Upper lobe of left lung (tissue), 6 donors: Measurements from ENCODE around the gene CLCA2. TPM values are rescaled to one million over a fixed set of nuclear protein-coding genes. Genes with fewer than 3 reads are reported as not detected.
A peak's percentile ranks its signal among the peaks of the same experiment; 100 is the strongest.

Source experiments
- ATAC-seq, 2 donors: fragments of 200-7000 bp; cut with Tn5 transposase; one replicate each; pipeline ENCODE4 v1.9.1; 2022; ENCODE audit warnings: mild to moderate bottlenecking in 2 of 2, moderate library complexity in 2 of 2; ENCODE audit not compliant: low FRiP score in 2 of 2
- DNase-seq, 2 donors: peaks; one replicate each; pipeline ENCODE4 v3.0.0-alpha.2; 2019 to 2020
- H3K27ac ChIP-seq, 4 donors: fragments of 200-600 bp; sonication (generic); one replicate each; pipeline ENCODE4 v1.5.1; 2016 to 2019
- H3K27me3 ChIP-seq, 4 donors: fragments of 200-600 bp; sonication (generic); one replicate each; pipeline ENCODE4 v1.5.1; 2017 to 2019
- H3K36me3 ChIP-seq, 4 donors: fragments of 200-600 bp; sonication (generic); one replicate each; pipeline ENCODE4 v1.5.1; 2016 to 2019
- H3K4me1 ChIP-seq, 4 donors: fragments of 200-600 bp; sonication (generic); one replicate each; pipeline ENCODE4 v1.5.1; 2018 to 2019
- H3K4me3 ChIP-seq, 4 donors: fragments of 200-600 bp; sonication (generic); one replicate each; pipeline ENCODE4 v1.5.1; 2017 to 2019; ENCODE audit warnings: mild to moderate bottlenecking in 2 of 4, moderate library complexity in 1 of 4
- H3K9me3 ChIP-seq, 4 donors: fragments of 200-600 bp; sonication (generic); one replicate each; pipeline ENCODE4 v1.5.1; 2018 to 2019
- CTCF ChIP-seq, 6 experiments: fragments of 450-650 bp in 4 of 6; fragments of 200-600 bp in 2 of 6; sonication (generic) in 2 of 6; IDR thresholded peaks; one replicate each; pipeline ENCODE4 v1.5.1; 2016 to 2019; ENCODE audit warnings: antibody characterized with exemption in 6 of 6
- EP300 ChIP-seq, 4 donors: sonication (generic); formaldehyde crosslinking; IDR thresholded peaks; one replicate each; pipeline ENCODE4 v1.5.1; 2017; ENCODE audit warnings: antibody characterized with exemption in 4 of 4, control low read depth in 2 of 4
- POLR2A ChIP-seq, 4 donors: fragments of 450-650 bp; IDR thresholded peaks; one replicate each; pipeline ENCODE4 v1.5.1; 2016 to 2017; ENCODE audit warnings: antibody characterized with exemption in 4 of 4, mild to moderate bottlenecking in 2 of 4
- POLR2AphosphoS5 ChIP-seq, 2 donors: sonication (generic); formaldehyde crosslinking; IDR thresholded peaks; one replicate each; pipeline ENCODE4 v1.5.1; 2017; ENCODE audit warnings: antibody characterized with exemption in 2 of 2
- WGBS, 2 donors: methylation state at CpG; one replicate each; pipeline ENCODE4 v1.1.5; 2017 to 2018; 5-methylcytosine and 5-hydroxymethylcytosine counted together
- total RNA-seq, 6 donors: library from RNA; depleted of rRNA in 4 of 6; stranded (reverse); fragments of >200 nt in 4 of 6; gene quantifications; one replicate each; pipeline versions ENCODE4 v1.1.0 to v1.2.1, GENCODE V29; 2016 to 2021
- donor health status: DM: no; HTN: no; CAD: no; lungs with moderate emphysema.
- donor health status: DM: no; HTN: yes; CAD: no; lungs with severe emphysema.

The CLCA2 gene
- total RNA-seq, 6 donors from 2014 or later = 0.57 to 5.3 (median 0.61) TPM; not detected in 3

GRCh38 chr1:86455073-86455472 lies 31.1 kb downstream of the CLCA2 start:
- no peak overlapping the region for H3K27ac ChIP-seq
- TF ChIP-seq POLR2AphosphoS5 (IDR thresholded peaks at IDR 0.05) = no peak
- TF ChIP-seq POLR2A (IDR thresholded peaks at IDR 0.05) = no peak
- TF ChIP-seq EP300 (IDR thresholded peaks at IDR 0.05) = no peak
- TF ChIP-seq CTCF (IDR thresholded peaks at IDR 0.05) = no peak
- H3K4me3 ChIP-seq = no peak overlapping the region
- H3K27me3 ChIP-seq = no peaks in the 10 kb centered on the region
- no peaks in the 10 kb centered on the region for H3K4me1 ChIP-seq
- ATAC-seq = no peak
- H3K36me3 ChIP-seq = no peaks in the 10 kb centered on the region
- H3K9me3 ChIP-seq = no peaks in the 10 kb centered on the region
- 58 to 65% methylated on average over 5 of the region's 5 CpGs for WGBS, 2 donors
- DNase-seq = no peak

- DNase-seq = no peak
- peak in 1 of 2 donors; percentile 47 for ATAC-seq
Measured at GRCh38 chr1:86460998-86461397, 37.0 kb downstream of the CLCA2 start.

GRCh38 chr1:86461482-86461881 lies 37.5 kb downstream of the CLCA2 start:
- Histone ChIP-seq H3K36me3 (no peaks in the 10 kb centered on the region), H3K4me1 (no peaks in the 10 kb centered on the region), H3K4me3 (no peak overlapping the region), H3K27me3 (no peaks in the 10 kb centered on the region), H3K9me3 (no peaks in the 10 kb centered on the region), H3K27ac (no peak overlapping the region)
- ATAC-seq = no peak
- no peak for DNase-seq
- 83 to 87% methylated on average over 3 of the region's 3 CpGs for WGBS, 2 donors
- TF ChIP-seq POLR2AphosphoS5 (IDR thresholded peaks at IDR 0.05) (no peak), EP300 (IDR thresholded peaks at IDR 0.05) (no peak)

More at GRCh38 chr1:86460998-86461397, 37.0 kb downstream of the CLCA2 start:
- Histone ChIP-seq H3K4me1 (no peaks in the 10 kb centered on the region), H3K27ac (no peak overlapping the region), H3K27me3 (no peaks in the 10 kb centered on the region), H3K9me3 (no peaks in the 10 kb centered on the region), H3K36me3 (no peaks in the 10 kb centered on the region), H3K4me3 (no peak overlapping the region)
- TF ChIP-seq EP300 (IDR thresholded peaks at IDR 0.05) = no peak
- no peak for TF ChIP-seq POLR2A (IDR thresholded peaks at IDR 0.05)
- TF ChIP-seq CTCF (IDR thresholded peaks at IDR 0.05) = no peak
- no peak for TF ChIP-seq POLR2AphosphoS5 (IDR thresholded peaks at IDR 0.05)
- 9 to 33% methylated on average over 1 of the region's 1 CpG for WGBS, 2 donors

GRCh38 chr1:86464819-86465218 lies 40.8 kb downstream of the CLCA2 start:
- ATAC-seq (no peak), DNase-seq (no peak)
- no peak overlapping the region for H3K27ac ChIP-seq
- no peaks in the 10 kb centered on the region for H3K36me3 ChIP-seq
- WGBS, 2 donors = 68 to 78% methylated on average over 1 of the region's 1 CpG
- TF ChIP-seq EP300 (IDR thresholded peaks at IDR 0.05) (no peak), POLR2A (IDR thresholded peaks at IDR 0.05) (no peak), CTCF (IDR thresholded peaks at IDR 0.05) (no peak), POLR2AphosphoS5 (IDR thresholded peaks at IDR 0.05) (no peak)
- no peaks in the 10 kb centered on the region for H3K27me3 ChIP-seq
- H3K4me1 ChIP-seq = peaks cover 0 to 3% (median 0%) of the 10 kb centered on the region in 4 donors
- H3K9me3 ChIP-seq = no peaks in the 10 kb centered on the region
- no peak overlapping the region for H3K4me3 ChIP-seq

- ATAC-seq (peak in 1 of 2 donors; percentile 28), DNase-seq (no peak)
- WGBS, 2 donors = 78 to 90% methylated on average over 2 of the region's 2 CpGs
- H3K27me3 ChIP-seq = no peaks in the 10 kb centered on the region
- no peak overlapping the region for H3K4me3 ChIP-seq
- no peaks in the 10 kb centered on the region for H3K36me3 ChIP-seq
- peaks cover 0 to 3% (median 0%) of the 10 kb centered on the region in 4 donors for H3K4me1 ChIP-seq
- no peaks in the 10 kb centered on the region for H3K9me3 ChIP-seq
- H3K27ac ChIP-seq = no peak overlapping the region
- TF ChIP-seq POLR2AphosphoS5 (IDR thresholded peaks at IDR 0.05) = no peak
- TF ChIP-seq EP300 (IDR thresholded peaks at IDR 0.05) = no peak
- TF ChIP-seq CTCF (IDR thresholded peaks at IDR 0.05) = no peak
- no peak for TF ChIP-seq POLR2A (IDR thresholded peaks at IDR 0.05)
Measured at GRCh38 chr1:86466109-86466844, 42.3 kb downstream of the CLCA2 start.
